CD14-positive monocyte (primary cell): ENCODE data around the gene CBX5. TPM values are rescaled to one million over a fixed set of nuclear protein-coding genes. Genes with fewer than 3 reads are reported as not detected.
A peak's percentile ranks its signal among the peaks of the same experiment; 100 is the strongest.

ENCODE experiments used
- DNase-seq, 3 donors: peaks; one replicate each; pipeline ENCODE4 v3.0.0-alpha.2; 2011 to 2022
- H2AFZ ChIP-seq: 2 replicates; pipeline ENCODE4 v1.6.0; 2012; ENCODE audit warnings: mild to moderate bottlenecking, low read depth, low read length, inconsistent platforms; ENCODE audit not compliant: insufficient read depth, poor library complexity, severe bottlenecking
- H3K27ac ChIP-seq, 2 donors: 1 replicate in 1 of 2; 2 replicates in 1 of 2; pipeline ENCODE4 v1.5.1; 2012 to 2013; ENCODE audit warnings: low read length in 2 of 2, control low read depth in 1 of 2, inconsistent platforms in 1 of 2, low read depth in 1 of 2, mild to moderate bottlenecking in 1 of 2
- H3K27me3 ChIP-seq, 2 donors: one replicate each; pipeline versions ENCODE4 v1.6.0 to v1.6.1; 2011 to 2013; ENCODE audit warnings: low read length in 2 of 2; ENCODE audit not compliant: control insufficient read depth in 2 of 2, insufficient read depth in 2 of 2
- H3K36me3 ChIP-seq, 2 donors: replicated peaks in 1 of 2; 1 replicate in 1 of 2; 2 replicates in 1 of 2; pipeline versions ENCODE4 v1.5.1 to v1.6.1; 2012 to 2013; ENCODE audit warnings: low read length in 2 of 2, control low read depth in 1 of 2, inconsistent platforms in 1 of 2, mild to moderate bottlenecking in 1 of 2; ENCODE audit not compliant: insufficient read depth in 2 of 2, control insufficient read depth in 1 of 2
- H3K4me1 ChIP-seq, 2 donors: 1 replicate in 1 of 2; 2 replicates in 1 of 2; pipeline versions ENCODE4 v1.5.1 to v1.6.1; 2012 to 2013; ENCODE audit warnings: low read length in 2 of 2, control low read depth in 1 of 2, inconsistent platforms in 1 of 2, mild to moderate bottlenecking in 1 of 2, moderate library complexity in 1 of 2; ENCODE audit not compliant: insufficient read depth in 2 of 2, control insufficient read depth in 1 of 2
- H3K4me2 ChIP-seq: replicated peaks from 2 replicates; pipeline ENCODE3; 2012; ENCODE audit warnings: low read length, moderate library complexity, mild to moderate bottlenecking; ENCODE audit not compliant: poor library complexity, severe bottlenecking; ENCODE audit errors: extremely low read depth
- H3K4me3 ChIP-seq, 3 experiments: fragments of 200-600 bp in 1 of 3; sonication (generic) in 1 of 3; replicated peaks in 1 of 3; 1 replicate in 2 of 3; 2 replicates in 1 of 3; pipeline ENCODE4 v1.5.1; 2011 to 2013; ENCODE audit warnings: low read length in 3 of 3, mild to moderate bottlenecking in 3 of 3, control low read depth in 2 of 3, low read depth in 2 of 3, inconsistent platforms in 1 of 3, moderate library complexity in 1 of 3
- H3K79me2 ChIP-seq: 2 replicates; pipeline ENCODE4 v1.6.0; 2012; ENCODE audit warnings: mild to moderate bottlenecking, control low read depth, inconsistent platforms, low read length, moderate library complexity; ENCODE audit not compliant: insufficient read depth
- H3K9ac ChIP-seq: 2 replicates; pipeline ENCODE4 v1.6.0; 2017; ENCODE audit warnings: low read length, mild to moderate bottlenecking; ENCODE audit not compliant: insufficient read depth, poor library complexity, severe bottlenecking
- H3K9me3 ChIP-seq, 2 donors: replicated peaks in 1 of 2; 1 replicate in 1 of 2; 2 replicates in 1 of 2; pipeline versions ENCODE4 v1.5.1 to v1.6.1; 2012 to 2013; ENCODE audit warnings: low read length in 2 of 2, control low read depth in 1 of 2; ENCODE audit not compliant: control insufficient read depth in 1 of 2, insufficient read depth in 1 of 2
- H4K20me1 ChIP-seq: 2 replicates; pipeline ENCODE4 v1.6.0; 2012; ENCODE audit warnings: mild to moderate bottlenecking, low read length, control low read depth, moderate library complexity; ENCODE audit not compliant: insufficient read depth
- H3K27ac Mint-ChIP-seq, 7 donors: one replicate each; pipeline ENCODE4 v1.8.0; 2020; ENCODE audit warnings: mild to moderate bottlenecking in 7 of 7, mixed read lengths in 7 of 7, moderate library complexity in 6 of 7, inconsistent platforms in 2 of 7
- H3K27me3 Mint-ChIP-seq, 3 donors: one replicate each; pipeline ENCODE4 v1.8.0; 2021 to 2022; ENCODE audit warnings: low read depth in 3 of 3, mild to moderate bottlenecking in 3 of 3, mixed read lengths in 3 of 3, moderate library complexity in 3 of 3, inconsistent platforms in 1 of 3
- H3K36me3 Mint-ChIP-seq, 2 donors: one replicate each; pipeline ENCODE4 v1.8.0; 2020; ENCODE audit warnings: mixed read lengths in 2 of 2, inconsistent platforms in 1 of 2, mild to moderate bottlenecking in 1 of 2
- H3K4me1 Mint-ChIP-seq: one replicate; pipeline ENCODE4 v1.8.0; 2020; ENCODE audit warnings: mild to moderate bottlenecking, mixed read lengths
- H3K4me3 Mint-ChIP-seq, 2 donors: one replicate each; pipeline ENCODE4 v1.8.0; 2020; ENCODE audit warnings: mild to moderate bottlenecking in 2 of 2, mixed read lengths in 2 of 2, moderate library complexity in 1 of 2
- H3K9me3 Mint-ChIP-seq, 7 donors: one replicate each; pipeline ENCODE4 v1.8.0; 2020 to 2022; ENCODE audit warnings: mixed read lengths in 7 of 7, mild to moderate bottlenecking in 6 of 7, moderate library complexity in 6 of 7, inconsistent platforms in 2 of 7
- WGBS: methylation state at CpG from one replicate; pipeline ENCODE4 v1.1.5; 2013; ENCODE audit warnings: missing lambda C conversion rate; ENCODE audit not compliant: insufficient coverage; 5-methylcytosine and 5-hydroxymethylcytosine counted together
- intact Hi-C, 2 donors: fragments of 100-400 bp; cut with micrococcal nuclease; formaldehyde crosslinking; loops; one replicate each; pipeline versions ENCODE4 v1.15.0 to v1.15.1; 2023
- polyA plus RNA-seq, 3 donors: library from polyadenylated mRNA; depleted of rRNA in 1 of 3; unstranded in 2 of 3; stranded (reverse) in 1 of 3; fragments of 300-500 nt in 2 of 3; fragments of >200 nt in 1 of 3; fragmentation: Illumina TruSeq in 2 of 3; gene quantifications; 1 replicate in 2 of 3; 2 replicates in 1 of 3; pipeline ENCODE4 v1.2.3, GENCODE V29; 2012 to 2021
- TF ChIP-seq, protein P1 (sequence below): fragments of 200-600 bp; IDR thresholded peaks from one replicate; pipeline ENCODE4 v1.8.0; 2022; ENCODE audit warnings: antibody characterized with exemption, mild to moderate bottlenecking

Gene CBX5
- polyA plus RNA-seq, 3 donors = 2.9 to 5.4 (median 4.8) TPM

DNA sequence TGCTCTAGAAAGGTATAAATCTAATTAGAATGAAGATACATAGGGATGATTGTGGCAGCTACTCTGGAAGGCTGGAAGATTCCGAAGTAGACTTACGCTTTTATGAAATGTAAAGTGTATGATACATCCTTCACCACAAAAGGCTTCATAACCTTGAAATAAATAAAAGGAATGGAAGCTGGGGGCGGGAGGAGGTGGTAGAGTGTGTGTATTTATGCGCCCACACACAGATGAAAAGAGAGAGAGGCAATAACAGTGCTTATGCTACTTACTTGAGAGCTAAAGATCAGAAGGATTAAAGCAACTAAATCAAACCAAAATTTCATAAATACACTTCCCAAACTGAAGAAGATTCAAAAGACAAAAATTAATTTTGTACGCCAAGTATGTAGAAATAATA, 30.4 kb downstream of the CBX5 start:
- H3K27me3 Mint-ChIP-seq = no peaks in the 10 kb centered on the region

DNA sequence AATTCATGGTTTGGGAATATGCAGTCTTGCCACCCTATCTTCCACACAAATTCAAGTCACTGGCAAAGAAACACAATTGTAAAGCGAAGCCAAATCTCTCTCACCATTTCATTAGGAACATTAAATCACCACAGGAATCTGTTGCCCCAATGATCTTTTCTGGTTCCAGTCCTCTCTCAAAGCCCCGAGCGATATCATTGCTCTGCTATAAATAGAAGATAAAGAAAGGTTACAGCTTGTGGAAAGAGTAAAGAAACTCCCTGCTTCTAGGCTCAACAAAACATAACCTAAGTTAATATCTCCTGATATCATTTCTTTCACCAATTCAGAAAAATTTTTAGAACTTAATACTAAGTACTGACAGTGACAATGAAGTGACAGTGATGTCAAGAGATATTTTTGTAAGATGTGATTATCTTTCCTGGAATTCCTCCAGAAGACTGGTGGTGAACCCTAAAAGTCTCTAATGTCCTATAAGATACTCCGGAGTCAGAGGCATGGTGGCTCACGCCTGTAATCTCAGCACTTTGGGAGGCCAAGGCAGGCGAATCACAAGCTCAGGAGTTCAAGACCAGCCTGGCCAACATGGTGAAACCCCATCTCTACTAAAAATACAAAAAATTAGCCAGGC, 33.8 kb downstream of the CBX5 start:
- Histone ChIP-seq H3K4me1 (peaks cover 0 to 2% of the 10 kb centered on the region in 2 donors), H3K9ac (no peak overlapping the region), H3K36me3 (peaks cover 26 to 75% of the 10 kb centered on the region in 2 donors), H3K27ac (no peak overlapping the region), H3K4me2 (no peak overlapping the region), H3K9me3 (no peaks in the 10 kb centered on the region), H2AFZ (no peak overlapping the region), H4K20me1 (no peaks in the 10 kb centered on the region), H3K27me3 (no peaks in the 10 kb centered on the region), H3K4me3 (no peak overlapping the region), H3K79me2 (peaks cover 30% of the 10 kb centered on the region)
- no peak overlapping the region for H3K4me3 Mint-ChIP-seq
- H3K27me3 Mint-ChIP-seq = peaks cover 0 to 1% (median 0%) of the 10 kb centered on the region in 3 donors
- peak overlapping the region in 1 of 7 donors; percentile 62 for H3K27ac Mint-ChIP-seq
- TF ChIP-seq, protein P1, sequence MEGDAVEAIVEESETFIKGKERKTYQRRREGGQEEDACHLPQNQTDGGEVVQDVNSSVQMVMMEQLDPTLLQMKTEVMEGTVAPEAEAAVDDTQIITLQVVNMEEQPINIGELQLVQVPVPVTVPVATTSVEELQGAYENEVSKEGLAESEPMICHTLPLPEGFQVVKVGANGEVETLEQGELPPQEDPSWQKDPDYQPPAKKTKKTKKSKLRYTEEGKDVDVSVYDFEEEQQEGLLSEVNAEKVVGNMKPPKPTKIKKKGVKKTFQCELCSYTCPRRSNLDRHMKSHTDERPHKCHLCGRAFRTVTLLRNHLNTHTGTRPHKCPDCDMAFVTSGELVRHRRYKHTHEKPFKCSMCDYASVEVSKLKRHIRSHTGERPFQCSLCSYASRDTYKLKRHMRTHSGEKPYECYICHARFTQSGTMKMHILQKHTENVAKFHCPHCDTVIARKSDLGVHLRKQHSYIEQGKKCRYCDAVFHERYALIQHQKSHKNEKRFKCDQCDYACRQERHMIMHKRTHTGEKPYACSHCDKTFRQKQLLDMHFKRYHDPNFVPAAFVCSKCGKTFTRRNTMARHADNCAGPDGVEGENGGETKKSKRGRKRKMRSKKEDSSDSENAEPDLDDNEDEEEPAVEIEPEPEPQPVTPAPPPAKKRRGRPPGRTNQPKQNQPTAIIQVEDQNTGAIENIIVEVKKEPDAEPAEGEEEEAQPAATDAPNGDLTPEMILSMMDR = no peak
- intact Hi-C loops = no loop called here
- H3K4me1 Mint-ChIP-seq = peaks cover 4% of the 10 kb centered on the region
- H3K36me3 Mint-ChIP-seq = peaks cover 38 to 77% of the 10 kb centered on the region in 2 donors
- 90% methylated on average over 2 of the region's 6 CpGs for WGBS
- DNase-seq = no peak
- peaks cover 0 to 2% (median 0%) of the 10 kb centered on the region in 7 donors for H3K9me3 Mint-ChIP-seq

More for the DNA sequence above, 30.4 kb downstream of the CBX5 start:
- no peak overlapping the region for H3K27ac ChIP-seq
- WGBS = no CpG with 5 or more reads among the region's 5 CpGs
- Mint-ChIP-seq H3K27ac (no peak overlapping the region), H3K4me1 (peaks cover 10% of the 10 kb centered on the region), H3K9me3 (peaks cover 0 to 2% (median 0%) of the 10 kb centered on the region in 7 donors), H3K4me3 (no peak overlapping the region), H3K36me3 (peaks cover 29 to 63% of the 10 kb centered on the region in 2 donors)
- H4K20me1 ChIP-seq = no peaks in the 10 kb centered on the region
- no peak overlapping the region for H3K4me2 ChIP-seq
- TF ChIP-seq, protein P1 = no peak
- peaks cover 58% of the 10 kb centered on the region for H3K79me2 ChIP-seq
- DNase-seq = no peak
- no peaks in the 10 kb centered on the region for H3K27me3 ChIP-seq
- intact Hi-C loops = no loop called here
- peaks cover 19 to 59% of the 10 kb centered on the region in 2 donors for H3K36me3 ChIP-seq
- H3K4me1 ChIP-seq = peaks cover 0 to 2% of the 10 kb centered on the region in 2 donors
- H2AFZ ChIP-seq = no peak overlapping the region
- no peak overlapping the region for H3K9ac ChIP-seq
- H3K9me3 ChIP-seq = no peaks in the 10 kb centered on the region
- no peak overlapping the region for H3K4me3 ChIP-seq
